ENCODE measurements around the gene TMEM141. TPM values are rescaled to one million over a fixed set of nuclear protein-coding genes. Genes with fewer than 3 reads are reported as not detected.

TMEM141 gene
- polyA plus RNA-seq (85.5 to 118 TPM (median 99.9 TPM) in 3 replicates), polyA minus RNA-seq (22.6 to 63.5 TPM (median 35.3 TPM) in 3 replicates)
- 15.9 TPM for polyA plus RNA-seq (2011; ENCODE audit: low read depth)
- polyA plus RNA-seq (2011; cell fraction: cytosol; rRNA removed) = 43.4 and 91.6 TPM in 2 replicates
- polyA plus RNA-seq (2011; cell fraction: nucleus; rRNA removed) = 27.5 and 27.9 TPM in 2 replicates
- 90.9 and 95.4 TPM in 2 replicates for polyA plus RNA-seq (2012; ENCODE audit: low replicate concordance)
- polyA minus RNA-seq (2011; cell fraction: cytosol; rRNA and poly(A)+ RNA removed) = 51.6 TPM
- polyA minus RNA-seq (2011; cell fraction: nucleus; rRNA and poly(A)+ RNA removed) = 11.2 and 12.1 TPM in 2 replicates

DNA sequence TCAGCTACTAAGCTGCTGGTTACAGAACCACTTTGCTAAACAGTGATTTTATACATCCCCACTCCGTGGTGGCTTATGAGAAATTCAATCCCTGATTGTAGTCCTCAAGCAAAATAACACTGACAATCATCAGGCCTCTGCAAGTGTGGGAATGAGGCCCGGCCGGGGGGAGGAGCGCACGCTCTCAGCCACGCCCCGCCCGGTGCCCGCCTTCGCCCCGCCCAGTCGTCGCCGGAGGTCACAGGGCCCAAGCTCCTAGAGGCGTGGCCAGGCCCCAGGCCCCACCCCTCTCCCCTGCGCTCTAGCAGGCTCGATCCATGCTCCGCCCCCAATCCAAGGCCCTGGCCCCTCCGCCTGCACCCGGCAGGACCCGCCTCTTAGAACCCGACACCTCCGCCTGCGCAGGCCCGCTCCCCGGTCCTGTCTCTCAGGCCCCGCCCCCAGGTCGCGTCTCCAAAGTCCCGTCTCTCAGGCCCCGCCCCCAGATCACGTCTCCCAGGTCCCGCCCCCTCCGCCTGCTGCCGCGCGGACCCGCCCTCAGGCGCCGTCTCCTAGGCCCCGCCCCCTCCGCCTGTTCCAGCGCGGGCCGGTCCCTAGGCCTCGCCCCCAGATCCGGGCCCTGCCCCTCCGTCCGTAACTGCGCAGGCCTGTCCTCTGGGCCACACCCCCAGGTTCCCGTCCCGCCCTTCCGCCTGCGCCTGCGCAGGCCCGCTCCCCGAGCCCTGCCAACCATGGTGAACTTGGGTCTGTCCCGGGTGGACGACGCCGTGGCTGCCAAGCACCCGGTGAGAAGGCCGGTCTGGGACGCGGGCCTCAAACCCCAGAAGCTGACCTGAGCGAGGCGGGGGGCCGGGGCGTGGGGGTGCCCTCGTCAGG lies at the start of gene TMEM141:
Gene TMEM141 (plus strand): TSS at position 705 of the 876 bp plus-strand sequence. CDS start 27 bp downstream, at position 732.
- dilution Hi-C loops (cut with MboI; ENCODE audit: extremely low pct_ligation_motif_present, low sequenced_read_pairs) = no loop called here
- H3K9me3 ChIP-seq (ENCODE audit: control insufficient read depth, low read depth, low read length) = no peaks in the 10 kb centered on the region
- DNase-seq (ENCODE audit: low read depth, low spot score) = peak; percentile 98
- peak within 1 kb of the TSS; percentile 70 to 83 (median 82) for H3K4me3 ChIP-seq (ENCODE audit: control insufficient read depth in 2 of 3, extremely low read depth in 1 of 3, insufficient read depth in 2 of 3, low read depth in 1 of 3, low read length in 3 of 3)
- H3K79me2 ChIP-seq (ENCODE audit: control insufficient read depth, insufficient read depth, low read length) = peaks cover 9% of the 10 kb centered on the region
- H3K36me3 ChIP-seq (ENCODE audit: control insufficient read depth in 2 of 2, extremely low read depth in 1 of 2, insufficient read depth in 2 of 2, low read length in 2 of 2) = peaks cover 8 to 17% of the 10 kb centered on the region in 2 experiments
- H3K27ac ChIP-seq (ENCODE audit: control insufficient read depth, insufficient read depth, low read length) = peak within 1 kb of the TSS; percentile 98
- peaks cover 17% of the 10 kb centered on the region for H4K20me1 ChIP-seq (ENCODE audit: control insufficient read depth, extremely low read depth, insufficient read depth, low read length)
- H3K27me3 ChIP-seq (ENCODE audit: control insufficient read depth, extremely low read depth, insufficient read depth, low read length) = peaks cover 4% of the 10 kb centered on the region
- TF ChIP-seq, protein P1, sequence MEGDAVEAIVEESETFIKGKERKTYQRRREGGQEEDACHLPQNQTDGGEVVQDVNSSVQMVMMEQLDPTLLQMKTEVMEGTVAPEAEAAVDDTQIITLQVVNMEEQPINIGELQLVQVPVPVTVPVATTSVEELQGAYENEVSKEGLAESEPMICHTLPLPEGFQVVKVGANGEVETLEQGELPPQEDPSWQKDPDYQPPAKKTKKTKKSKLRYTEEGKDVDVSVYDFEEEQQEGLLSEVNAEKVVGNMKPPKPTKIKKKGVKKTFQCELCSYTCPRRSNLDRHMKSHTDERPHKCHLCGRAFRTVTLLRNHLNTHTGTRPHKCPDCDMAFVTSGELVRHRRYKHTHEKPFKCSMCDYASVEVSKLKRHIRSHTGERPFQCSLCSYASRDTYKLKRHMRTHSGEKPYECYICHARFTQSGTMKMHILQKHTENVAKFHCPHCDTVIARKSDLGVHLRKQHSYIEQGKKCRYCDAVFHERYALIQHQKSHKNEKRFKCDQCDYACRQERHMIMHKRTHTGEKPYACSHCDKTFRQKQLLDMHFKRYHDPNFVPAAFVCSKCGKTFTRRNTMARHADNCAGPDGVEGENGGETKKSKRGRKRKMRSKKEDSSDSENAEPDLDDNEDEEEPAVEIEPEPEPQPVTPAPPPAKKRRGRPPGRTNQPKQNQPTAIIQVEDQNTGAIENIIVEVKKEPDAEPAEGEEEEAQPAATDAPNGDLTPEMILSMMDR (optimal IDR thresholded peaks at IDR 0.05 in 1 of 3, IDR thresholded peaks at IDR 0.05 in 1 of 3, conservative IDR thresholded peaks at IDR 0.05 in 1 of 3; ENCODE audit: extremely low read depth in 1 of 3, insufficient read depth in 2 of 3, low read length in 3 of 3) = no peak
- TF ChIP-seq EZH2 (IDR thresholded peaks at IDR 0.05; ENCODE audit: low read length) = no peak
- FAIRE-seq = no peak
- H3K9ac ChIP-seq (ENCODE audit: control insufficient read depth, extremely low read depth, insufficient read depth, low read length) = peak within 1 kb of the TSS; percentile 99
- peaks cover 17% of the 10 kb centered on the region for H3K4me1 ChIP-seq (ENCODE audit: control insufficient read depth, extremely low read depth, insufficient read depth, low read length)
- peak within 1 kb of the TSS; percentile 66 for H2AFZ ChIP-seq (ENCODE audit: control insufficient read depth, low read length)
- H3K4me2 ChIP-seq (ENCODE audit: control insufficient read depth, extremely low read depth, insufficient read depth, low read depth, low read length) = peak within 1 kb of the TSS; percentile 84
- no peaks in the 10 kb centered on the region for H3K9me1 ChIP-seq (ENCODE audit: control insufficient read depth, extremely low read depth, insufficient read depth, low read length)

DNA sequence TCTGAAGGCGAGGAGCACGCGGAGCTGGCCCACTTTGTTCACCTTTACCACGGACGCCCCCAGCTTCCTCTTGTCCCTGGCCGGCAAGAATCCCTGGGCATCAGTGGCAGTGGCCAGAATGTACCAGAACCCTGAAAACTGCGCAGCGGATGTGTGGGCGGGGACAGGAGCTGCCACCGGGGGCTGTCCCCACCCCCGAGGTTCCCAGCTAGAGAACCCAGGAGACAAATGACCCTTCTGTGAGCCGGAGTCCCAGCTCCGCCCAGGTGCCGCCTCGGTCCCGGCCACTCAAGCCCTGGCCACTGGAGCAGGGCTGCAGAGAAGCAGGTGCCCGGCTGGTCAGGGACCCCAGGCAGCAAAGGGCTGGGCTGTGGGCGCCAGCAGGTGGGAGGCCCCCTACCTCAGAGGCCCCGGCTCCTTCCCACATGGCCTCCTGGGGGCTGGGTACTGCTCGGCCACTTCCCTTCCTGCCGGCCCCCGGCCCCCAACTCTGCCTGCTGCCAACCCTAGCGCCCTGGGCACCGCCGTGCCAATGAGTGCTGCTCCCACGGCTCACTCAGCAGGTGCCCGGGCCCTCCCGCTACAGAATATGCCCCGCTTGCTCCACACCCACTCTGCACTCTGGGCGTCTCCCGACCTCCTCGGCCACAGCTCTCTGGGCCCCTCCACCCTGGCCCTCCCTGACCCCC lies 49.1 kb upstream of the TMEM141 start:
- no peaks in the 10 kb centered on the region for H3K79me2 ChIP-seq (ENCODE audit: control insufficient read depth, insufficient read depth, low read length)
- TF ChIP-seq, protein P1 (optimal IDR thresholded peaks at IDR 0.05 in 1 of 3, IDR thresholded peaks at IDR 0.05 in 1 of 3, conservative IDR thresholded peaks at IDR 0.05 in 1 of 3; ENCODE audit: extremely low read depth in 1 of 3, insufficient read depth in 2 of 3, low read length in 3 of 3) = no peak
- peak; percentile 93 for TF ChIP-seq EZH2 (IDR thresholded peaks at IDR 0.05; ENCODE audit: low read length)

More for the DNA sequence above, 49.1 kb upstream of the TMEM141 start:
- no peaks in the 10 kb centered on the region for H3K36me3 ChIP-seq (ENCODE audit: control insufficient read depth in 2 of 2, extremely low read depth in 1 of 2, insufficient read depth in 2 of 2, low read length in 2 of 2)
- no peak for FAIRE-seq
- H2AFZ ChIP-seq (ENCODE audit: control insufficient read depth, low read length) = no peak overlapping the region
- H4K20me1 ChIP-seq (ENCODE audit: control insufficient read depth, extremely low read depth, insufficient read depth, low read length) = no peaks in the 10 kb centered on the region
- no peaks in the 10 kb centered on the region for H3K9me1 ChIP-seq (ENCODE audit: control insufficient read depth, extremely low read depth, insufficient read depth, low read length)
- H3K27me3 ChIP-seq (ENCODE audit: control insufficient read depth, extremely low read depth, insufficient read depth, low read length) = peaks cover 60% of the 10 kb centered on the region
- no peak overlapping the region for H3K9ac ChIP-seq (ENCODE audit: control insufficient read depth, extremely low read depth, insufficient read depth, low read length)
- H3K4me3 ChIP-seq (ENCODE audit: control insufficient read depth in 2 of 3, extremely low read depth in 1 of 3, insufficient read depth in 2 of 3, low read depth in 1 of 3, low read length in 3 of 3) = no peak overlapping the region
- no peak overlapping the region for H3K27ac ChIP-seq (ENCODE audit: control insufficient read depth, insufficient read depth, low read length)
- no peak for DNase-seq (ENCODE audit: low read depth, low spot score)
- dilution Hi-C loops (cut with MboI; ENCODE audit: extremely low pct_ligation_motif_present, low sequenced_read_pairs) = no loop called here
- H3K9me3 ChIP-seq (ENCODE audit: control insufficient read depth, low read depth, low read length) = no peaks in the 10 kb centered on the region
- H3K4me1 ChIP-seq (ENCODE audit: control insufficient read depth, extremely low read depth, insufficient read depth, low read length) = no peaks in the 10 kb centered on the region
- H3K4me2 ChIP-seq (ENCODE audit: control insufficient read depth, extremely low read depth, insufficient read depth, low read depth, low read length) = no peak overlapping the region
